Testis (tissue), 3 donors: ENCODE data around the gene SMCO4. TPM values are rescaled to one million over a fixed set of nuclear protein-coding genes. Genes with fewer than 3 reads are reported as not detected.

Experiments used
- DNase-seq: peaks from one replicate; pipeline ENCODE4 v3.0.0-alpha.2; 2019
- H3K27ac ChIP-seq, 2 donors: fragments of 200-600 bp; sonication (generic); one replicate each; pipeline ENCODE4 v1.5.1; 2019
- H3K27me3 ChIP-seq: fragments of 200-600 bp; sonication (generic); one replicate; pipeline ENCODE4 v1.5.1; 2019
- H3K36me3 ChIP-seq: fragments of 200-600 bp; sonication (generic); one replicate; pipeline ENCODE4 v1.5.1; 2017; ENCODE audit warnings: low read depth; ENCODE audit errors: missing control alignments
- H3K4me1 ChIP-seq: fragments of 200-600 bp; sonication (generic); one replicate; pipeline ENCODE4 v1.5.1; 2019
- H3K4me3 ChIP-seq, 2 donors: fragments of 200-600 bp; sonication (generic); one replicate each; pipeline ENCODE4 v1.5.1; 2017 to 2019
- H3K9me3 ChIP-seq: fragments of 200-600 bp; sonication (generic); one replicate; pipeline ENCODE4 v1.5.1; 2017
- POLR2A ChIP-seq: fragments of 450-650 bp; IDR thresholded peaks from one replicate; pipeline ENCODE4 v1.6.1; 2017; ENCODE audit warnings: antibody characterized with exemption, mild to moderate bottlenecking, moderate library complexity
- WGBS, 2 donors: methylation state at CpG; one replicate each; pipeline ENCODE4 v1.1.5; 2018; 5-methylcytosine and 5-hydroxymethylcytosine counted together
- intact Hi-C: fragments of 100-400 bp; cut with DNase I; formaldehyde crosslinking; loops from one replicate; pipeline ENCODE4 v1.15.1; 2023; ENCODE audit warnings: low total_unique reads
- polyA plus RNA-seq: library from polyadenylated mRNA; stranded (reverse); fragments of 350-450 nt; fragmentation: Illumina TruSeq; extraction: RNeasy Lipid Tissue Mini Kit (QIAGEN cat#74804); gene quantifications from one replicate; pipeline ENCODE4 v1.2.3, GENCODE V29; 2014; ENCODE audit warnings: low read depth, low replicate concordance; ENCODE audit not compliant: insufficient read depth
- total RNA-seq, 2 donors: library from RNA; depleted of rRNA; stranded (reverse); fragments of >200 nt; gene quantifications; one replicate each; pipeline ENCODE4 v1.2.3, GENCODE V29; 2016
- TF ChIP-seq, protein P1 (sequence below), 3 experiments: fragments of 450-650 bp in 2 of 3; fragments of 200-600 bp in 1 of 3; sonication (generic) in 1 of 3; IDR thresholded peaks; one replicate each; pipeline ENCODE4 v1.5.1; 2016 to 2019; ENCODE audit warnings: antibody characterized with exemption in 3 of 3, mild to moderate bottlenecking in 2 of 3, moderate library complexity in 1 of 3

The SMCO4 gene
- total and polyA plus RNA-seq, 3 donors from 2014 or later: 33.6 to 59.9 (median 34.2) TPM

DNA sequence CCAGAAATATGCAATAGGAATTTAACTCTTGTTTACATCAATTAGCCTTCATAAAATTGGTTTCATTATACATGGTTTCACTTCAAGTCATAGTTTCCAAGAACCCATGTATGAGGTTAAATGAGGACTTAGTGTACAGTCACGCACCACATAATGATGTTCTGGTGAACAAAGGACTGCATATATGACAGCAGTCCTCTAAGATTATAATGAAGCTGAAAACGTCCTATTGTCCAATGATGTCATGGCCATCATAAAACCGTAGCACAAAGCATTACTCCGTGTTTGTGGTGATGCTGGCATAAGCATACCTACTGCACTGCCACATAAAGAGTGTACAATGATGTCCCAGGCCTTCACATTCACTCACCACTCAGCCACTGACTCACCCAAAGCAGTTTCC is 31.1 kb downstream of the SMCO4 start:
- Histone ChIP-seq H3K4me3 (no peak overlapping the region), H3K27me3 (no peaks in the 10 kb centered on the region), H3K27ac (no peak overlapping the region), H3K9me3 (no peaks in the 10 kb centered on the region), H3K4me1 (no peaks in the 10 kb centered on the region), H3K36me3 (no peaks in the 10 kb centered on the region)
- intact Hi-C loops: no loop called here
- 83 to 92% methylated on average over 4 of the region's 4 CpGs for WGBS, 2 donors
- no peak for TF ChIP-seq POLR2A
- TF ChIP-seq, protein P1, sequence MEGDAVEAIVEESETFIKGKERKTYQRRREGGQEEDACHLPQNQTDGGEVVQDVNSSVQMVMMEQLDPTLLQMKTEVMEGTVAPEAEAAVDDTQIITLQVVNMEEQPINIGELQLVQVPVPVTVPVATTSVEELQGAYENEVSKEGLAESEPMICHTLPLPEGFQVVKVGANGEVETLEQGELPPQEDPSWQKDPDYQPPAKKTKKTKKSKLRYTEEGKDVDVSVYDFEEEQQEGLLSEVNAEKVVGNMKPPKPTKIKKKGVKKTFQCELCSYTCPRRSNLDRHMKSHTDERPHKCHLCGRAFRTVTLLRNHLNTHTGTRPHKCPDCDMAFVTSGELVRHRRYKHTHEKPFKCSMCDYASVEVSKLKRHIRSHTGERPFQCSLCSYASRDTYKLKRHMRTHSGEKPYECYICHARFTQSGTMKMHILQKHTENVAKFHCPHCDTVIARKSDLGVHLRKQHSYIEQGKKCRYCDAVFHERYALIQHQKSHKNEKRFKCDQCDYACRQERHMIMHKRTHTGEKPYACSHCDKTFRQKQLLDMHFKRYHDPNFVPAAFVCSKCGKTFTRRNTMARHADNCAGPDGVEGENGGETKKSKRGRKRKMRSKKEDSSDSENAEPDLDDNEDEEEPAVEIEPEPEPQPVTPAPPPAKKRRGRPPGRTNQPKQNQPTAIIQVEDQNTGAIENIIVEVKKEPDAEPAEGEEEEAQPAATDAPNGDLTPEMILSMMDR (IDR thresholded peaks at IDR 0.05): no peak
- DNase-seq: no peak

DNA sequence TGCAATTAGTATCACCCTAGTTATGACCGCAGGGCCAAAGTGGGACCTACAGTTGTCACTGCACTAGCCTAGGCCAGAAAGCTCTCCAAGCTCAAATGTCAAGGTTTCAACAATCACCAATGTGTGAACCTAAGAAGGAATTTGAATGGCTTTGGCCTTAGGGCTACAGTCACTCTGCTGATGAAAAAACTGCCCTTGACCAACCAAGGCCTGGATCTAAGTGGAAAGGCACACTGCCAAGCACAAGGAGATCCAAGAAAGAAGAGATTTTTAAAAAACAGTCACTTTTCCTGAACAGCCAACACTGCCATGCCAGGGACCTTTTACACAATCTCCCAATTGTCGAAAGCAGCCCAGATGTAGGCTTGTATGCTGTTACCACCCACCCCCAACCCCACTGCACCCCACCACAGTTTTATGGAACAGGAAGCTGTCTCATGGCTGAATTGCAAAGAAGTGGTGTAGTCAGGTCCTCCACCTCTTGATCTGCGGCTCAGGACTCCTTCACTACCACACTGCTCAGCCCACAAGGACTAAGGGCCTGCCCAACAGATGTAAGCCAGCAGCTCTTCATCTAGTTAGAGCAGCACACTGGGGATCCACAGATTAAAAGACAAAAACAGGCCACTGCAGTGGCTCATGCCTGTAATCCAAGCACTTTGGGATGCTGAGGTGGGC is 32.9 kb downstream of the SMCO4 start:
- intact Hi-C loops: no loop called here
- Histone ChIP-seq H3K27ac (no peak overlapping the region), H3K36me3 (no peaks in the 10 kb centered on the region), H3K4me3 (no peak overlapping the region), H3K4me1 (no peaks in the 10 kb centered on the region), H3K27me3 (no peaks in the 10 kb centered on the region), H3K9me3 (no peaks in the 10 kb centered on the region)
- TF ChIP-seq POLR2A: no peak
- TF ChIP-seq, protein P1 (IDR thresholded peaks at IDR 0.05): no peak
- no peak for DNase-seq
- WGBS, 2 donors: 85 to 98% methylated on average over 3 of the region's 3 CpGs

DNA sequence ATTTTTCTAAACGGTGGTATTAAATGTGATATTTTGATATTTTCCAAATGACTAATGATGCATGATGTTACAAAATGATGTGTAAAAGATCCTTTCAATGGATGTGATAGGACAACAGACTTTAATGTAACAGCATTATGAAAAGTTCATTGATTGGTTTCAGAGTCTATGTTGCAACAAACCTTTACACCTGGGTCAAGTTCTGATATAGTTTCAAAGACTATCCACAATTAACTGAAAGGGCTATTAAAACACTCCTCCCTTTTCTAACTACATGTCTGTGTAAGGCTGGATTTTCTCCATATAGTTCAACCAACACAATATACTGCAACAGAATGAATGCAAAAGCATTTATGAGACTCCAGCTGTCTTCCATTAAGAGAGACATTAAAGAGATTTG is 35.7 kb downstream of the SMCO4 start:
- TF ChIP-seq POLR2A: no peak
- TF ChIP-seq, protein P1 (IDR thresholded peaks at IDR 0.05): no peak
- WGBS, 2 donors: 80 to 91% methylated on average over 1 of the region's 1 CpG
- H3K4me1 ChIP-seq: no peaks in the 10 kb centered on the region
- no peaks in the 10 kb centered on the region for H3K9me3 ChIP-seq
- intact Hi-C loops: no loop called here
- no peak overlapping the region for H3K27ac ChIP-seq
- no peak for DNase-seq
- no peaks in the 10 kb centered on the region for H3K27me3 ChIP-seq
- H3K4me3 ChIP-seq: no peak overlapping the region
- no peaks in the 10 kb centered on the region for H3K36me3 ChIP-seq

DNA sequence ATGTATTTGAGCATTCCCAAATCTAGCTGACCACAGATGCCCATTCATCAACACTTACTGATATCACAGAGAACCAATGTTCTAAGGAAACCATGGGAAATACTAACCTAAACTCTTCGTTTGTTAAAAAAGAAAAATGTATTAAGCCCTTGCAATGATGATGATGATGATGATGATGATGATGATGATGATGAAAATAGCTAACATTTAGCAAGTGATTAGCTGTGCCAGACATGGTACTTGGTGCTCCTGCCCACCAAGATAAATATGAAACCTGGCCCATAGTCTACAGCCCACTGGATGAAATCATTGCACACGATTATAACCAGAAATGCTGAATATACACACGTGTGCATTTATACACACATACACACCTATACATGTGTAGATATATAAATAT is 37.5 kb downstream of the SMCO4 start:
- no peak for DNase-seq
- Histone ChIP-seq H3K27ac (no peak overlapping the region), H3K4me3 (no peak overlapping the region), H3K9me3 (no peaks in the 10 kb centered on the region), H3K4me1 (no peaks in the 10 kb centered on the region), H3K27me3 (no peaks in the 10 kb centered on the region), H3K36me3 (no peaks in the 10 kb centered on the region)
- 86 to 92% methylated on average over 3 of the region's 3 CpGs for WGBS, 2 donors
- no peak for TF ChIP-seq POLR2A
- intact Hi-C loops: no loop called here

DNA sequence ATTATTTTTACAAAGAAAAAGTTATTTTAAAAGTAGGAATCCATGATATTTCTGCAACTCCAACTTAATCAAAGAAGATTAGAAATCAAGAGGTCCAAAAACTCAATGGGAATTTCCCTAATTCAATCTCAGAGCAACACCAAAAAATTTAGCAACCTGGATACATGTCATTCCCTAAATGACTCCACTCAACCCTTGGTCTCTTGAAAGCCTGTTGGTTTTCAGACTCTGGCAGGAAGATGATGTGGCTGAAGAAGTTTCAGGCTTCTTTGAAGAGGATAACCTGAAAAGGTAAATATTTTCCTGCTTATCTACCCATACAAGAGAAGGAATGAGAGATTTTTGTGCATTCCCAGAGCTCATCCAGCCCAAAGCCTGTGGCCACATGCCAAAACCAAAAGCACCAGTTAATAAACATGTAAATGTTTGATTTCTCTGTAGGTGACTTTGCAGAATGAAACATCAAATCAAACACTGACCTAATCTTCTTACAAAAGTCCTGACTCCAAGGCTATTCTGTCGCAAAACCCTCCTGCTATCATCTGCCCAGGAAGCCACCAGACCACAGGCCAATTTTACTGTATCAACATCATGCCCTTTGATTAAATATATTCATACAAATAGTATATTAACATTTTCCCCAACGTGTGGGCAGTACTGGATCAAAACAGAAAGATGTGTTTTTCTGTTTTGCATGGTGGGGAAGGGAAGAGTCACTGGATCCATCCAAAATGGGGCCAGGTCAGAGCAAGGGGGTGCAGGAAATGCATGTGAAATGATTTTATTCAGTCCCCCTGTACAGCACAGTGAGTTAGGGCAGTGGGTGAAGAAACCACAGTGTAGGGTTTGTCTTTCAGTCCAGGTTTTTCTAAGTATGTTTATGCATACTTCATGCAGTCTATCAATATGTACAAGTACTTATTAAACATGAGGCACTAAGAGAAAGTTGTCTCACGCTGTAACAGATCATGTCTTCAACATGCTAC is 38.8 kb downstream of the SMCO4 start:
- WGBS, 2 donors: 69 to 83% methylated on average over 3 of the region's 3 CpGs
- no peaks in the 10 kb centered on the region for H3K36me3 ChIP-seq
- intact Hi-C loops: no loop called here
- no peaks in the 10 kb centered on the region for H3K27me3 ChIP-seq
- H3K4me3 ChIP-seq: no peak overlapping the region
- H3K9me3 ChIP-seq: no peaks in the 10 kb centered on the region
- DNase-seq: no peak
- no peak for TF ChIP-seq POLR2A
- TF ChIP-seq, protein P1 (IDR thresholded peaks at IDR 0.05): no peak
- no peak overlapping the region for H3K27ac ChIP-seq
- H3K4me1 ChIP-seq: no peaks in the 10 kb centered on the region
